NCI-H345 (cell line): ENCODE results near the gene MAP3K2.
A peak's percentile ranks its signal among the peaks of the same experiment; 100 is the strongest.

Experiments used
- DNase-seq: peaks from one replicate; lab custom pipeline; 2025; lab: John Stamatoyannopoulos, UW

The MAP3K2 gene

DNA sequence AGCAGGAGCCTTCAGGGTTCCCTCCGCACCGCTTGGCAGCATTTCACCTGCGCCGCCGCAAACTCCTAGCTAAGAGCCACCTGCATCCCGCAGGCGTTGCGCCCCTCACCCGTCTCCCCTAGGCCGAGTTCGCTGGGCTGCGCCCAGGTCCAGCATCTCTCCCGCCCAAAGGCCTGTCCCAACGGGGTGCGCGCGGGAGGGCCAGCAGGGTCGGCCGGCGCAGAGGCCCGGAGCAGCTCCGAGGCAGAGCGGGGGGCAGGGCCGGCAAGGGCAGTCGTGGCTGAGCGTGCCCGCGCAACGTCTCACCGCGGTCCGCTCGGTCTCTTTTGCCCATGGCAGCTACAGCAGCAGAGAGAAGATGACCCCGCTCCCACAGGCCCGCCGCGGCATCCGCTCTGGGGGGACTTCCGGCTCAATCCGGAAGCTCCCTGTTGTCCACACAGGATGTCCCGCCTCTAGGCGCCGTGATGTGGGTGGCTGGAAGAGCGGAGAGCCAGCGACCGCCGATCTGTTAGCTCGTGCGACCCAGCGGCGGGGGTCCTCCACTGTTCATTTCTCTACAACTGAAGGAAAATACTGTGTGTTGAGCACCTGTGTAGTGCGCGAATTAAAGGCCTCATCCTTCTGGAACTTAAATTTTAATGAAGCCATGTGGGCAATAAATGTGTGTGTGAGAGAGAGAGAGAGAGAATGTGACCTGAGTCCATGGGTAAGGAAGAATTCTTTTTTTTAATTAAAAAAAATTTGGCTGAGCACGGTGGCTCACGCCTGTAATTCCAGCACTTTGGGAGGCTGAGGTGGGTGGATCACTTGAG lies 93.8 kb downstream of the MAP3K2 start, which contains the start of gene ERCC3:
Gene ERCC3, minus strand, starts transcription at position 397 of the 815 bp plus-strand sequence. Its CDS starts 63 bp downstream, at position 334.
- peak; percentile 88 for DNase-seq

DNA sequence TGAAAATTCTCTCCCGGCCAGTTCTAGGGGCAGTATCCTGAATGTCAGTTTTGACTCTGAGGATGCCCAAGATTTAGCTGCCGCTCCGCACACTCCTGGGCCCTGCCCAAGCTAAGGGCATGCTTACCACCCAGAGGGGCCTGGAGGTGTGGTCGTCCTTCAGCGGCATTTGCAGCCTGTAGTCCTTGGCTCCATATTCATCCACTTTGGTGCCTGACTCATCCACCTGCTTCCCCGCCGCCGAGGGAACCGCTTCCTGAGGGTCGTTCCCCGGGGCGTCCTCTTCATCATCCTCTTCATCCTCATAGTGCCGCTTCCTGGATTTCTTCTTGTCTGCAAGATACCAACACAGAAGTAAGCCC lies 94.4 kb downstream of the MAP3K2 start:
- DNase-seq = no peak

DNA sequence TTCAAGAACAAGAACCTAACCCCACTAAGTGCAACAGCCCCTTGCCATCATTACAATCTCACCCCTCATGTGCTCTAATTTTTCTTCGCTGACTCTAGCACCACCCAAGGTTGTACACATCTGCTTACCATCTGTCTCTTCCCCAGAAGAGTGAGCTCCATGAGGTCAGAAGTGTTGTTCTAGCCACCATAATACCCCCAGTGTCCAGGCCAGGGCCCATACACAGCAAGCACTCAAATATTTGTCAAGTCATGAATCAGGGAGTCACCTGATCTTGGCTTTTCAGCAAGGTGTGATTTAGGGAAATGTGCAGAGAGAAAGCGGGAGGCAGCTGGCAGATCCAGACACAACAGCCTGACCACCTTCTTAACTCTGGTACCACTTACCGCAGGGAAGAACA lies 99.5 kb downstream of the MAP3K2 start:
- no peak for DNase-seq

DNA sequence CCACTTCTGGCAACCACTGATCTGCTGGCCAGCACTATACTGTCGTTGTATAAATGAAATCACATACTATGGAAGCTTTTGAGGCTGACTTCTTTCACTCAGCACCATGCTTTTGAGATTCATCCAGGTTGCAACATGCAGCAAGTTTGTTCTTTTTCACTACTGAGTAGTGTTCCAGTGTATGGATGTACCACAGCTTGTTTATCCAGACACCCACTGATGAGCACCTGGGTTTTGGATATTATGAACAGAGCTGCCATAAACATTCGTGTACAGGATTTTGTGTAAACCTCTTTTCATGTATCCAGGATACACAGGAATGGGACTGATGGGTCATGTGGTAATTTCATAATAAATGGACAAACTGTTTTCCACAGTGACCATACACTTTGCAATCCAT lies 104.5 kb downstream of the MAP3K2 start:
- no peak for DNase-seq

DNA sequence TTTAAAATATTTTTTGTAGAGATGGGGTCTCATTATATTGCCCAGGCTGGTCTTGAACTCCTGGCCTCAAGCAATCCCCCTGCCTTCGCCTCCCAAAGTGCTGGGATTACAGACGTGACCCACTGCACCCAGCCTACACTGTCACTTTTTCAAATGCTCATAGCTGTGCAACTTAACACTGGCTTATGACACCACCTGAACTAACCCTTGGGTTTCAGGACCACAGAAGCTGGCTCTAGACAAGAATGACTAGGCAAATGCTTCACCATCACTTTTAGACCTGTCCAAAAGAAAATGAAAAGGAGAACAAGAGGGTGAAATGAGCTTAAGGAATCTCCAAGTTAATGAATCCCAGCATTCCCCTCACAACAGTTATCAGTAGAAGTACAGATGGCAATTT lies 107.1 kb downstream of the MAP3K2 start:
- DNase-seq = no peak

DNA sequence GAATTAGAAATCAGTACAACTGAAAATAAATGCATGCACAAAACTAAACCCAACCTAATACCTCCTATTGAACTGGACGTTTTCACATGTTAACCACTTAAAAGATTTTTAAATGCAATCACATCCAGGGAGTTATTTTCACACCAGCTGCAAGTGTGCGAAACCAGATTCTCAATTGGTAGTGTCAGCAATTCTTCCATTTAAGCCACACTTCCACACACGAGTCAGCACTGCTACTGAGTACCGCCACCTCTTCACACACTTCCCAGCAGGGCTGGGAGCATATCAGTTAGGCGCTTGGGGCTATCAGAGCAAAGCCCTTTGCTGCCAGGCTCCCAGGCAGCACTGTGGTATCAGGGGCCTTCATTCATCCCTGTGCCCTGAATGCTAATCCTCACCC lies 108.0 kb downstream of the MAP3K2 start:
- no peak for DNase-seq

DNA sequence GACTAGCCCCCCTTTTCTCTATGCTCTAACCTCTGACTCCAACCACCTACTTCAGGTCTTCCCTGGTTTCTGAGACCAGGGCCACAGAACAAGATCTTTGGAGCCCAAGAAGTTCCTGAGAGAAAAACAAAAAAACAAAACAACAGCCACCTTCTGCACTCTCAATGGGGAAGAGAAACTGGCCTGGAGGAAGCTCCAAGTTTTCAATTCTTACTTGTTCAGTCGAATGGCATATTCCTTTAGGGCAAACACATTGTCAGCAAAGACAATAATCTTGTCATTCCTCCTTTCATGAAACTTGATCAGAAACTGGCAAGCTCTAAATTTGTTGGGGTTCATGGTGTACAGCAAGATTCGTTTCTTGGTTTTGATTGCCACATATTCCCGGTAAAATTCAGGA lies 108.8 kb downstream of the MAP3K2 start:
- DNase-seq = no peak

DNA sequence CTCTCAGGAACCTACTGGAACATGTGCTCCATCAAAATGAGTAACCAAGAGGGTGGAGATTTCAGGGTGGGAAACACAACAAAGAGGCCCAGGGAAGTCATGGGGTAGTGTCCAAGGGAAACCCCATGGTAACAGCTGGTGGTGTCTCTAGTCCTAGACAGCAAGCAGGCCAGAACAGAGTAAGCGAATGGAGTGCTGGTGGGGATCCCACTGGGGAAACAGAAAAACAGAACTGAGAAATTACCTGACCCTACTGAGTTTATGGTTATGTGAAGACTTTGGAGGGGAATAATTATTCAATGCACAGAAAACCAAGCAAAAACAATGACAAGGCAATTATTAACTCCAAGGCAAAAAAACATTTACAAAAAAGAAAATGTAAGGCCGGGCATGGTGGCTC lies 110.7 kb downstream of the MAP3K2 start:
- DNase-seq = no peak

DNA sequence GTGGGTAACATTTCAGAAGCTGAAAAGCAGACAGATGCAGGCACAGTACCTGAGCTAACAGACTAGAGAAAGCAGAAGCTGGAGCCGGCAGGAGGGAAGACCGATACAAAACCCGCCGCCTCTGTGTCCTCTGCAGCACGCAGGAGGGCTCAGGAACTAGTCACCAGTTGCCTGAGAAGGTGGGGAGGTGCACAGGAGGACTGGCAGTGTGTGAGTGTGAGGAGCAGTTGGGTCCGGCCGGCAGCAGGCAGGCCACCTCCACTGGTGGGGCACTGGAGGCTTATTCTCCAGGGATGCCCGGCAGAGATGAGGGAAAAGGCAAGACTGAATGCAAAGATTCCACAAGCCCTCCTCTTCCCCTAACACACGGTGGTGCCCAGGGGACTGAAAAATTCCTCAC lies 112.0 kb downstream of the MAP3K2 start:
- no peak for DNase-seq

DNA sequence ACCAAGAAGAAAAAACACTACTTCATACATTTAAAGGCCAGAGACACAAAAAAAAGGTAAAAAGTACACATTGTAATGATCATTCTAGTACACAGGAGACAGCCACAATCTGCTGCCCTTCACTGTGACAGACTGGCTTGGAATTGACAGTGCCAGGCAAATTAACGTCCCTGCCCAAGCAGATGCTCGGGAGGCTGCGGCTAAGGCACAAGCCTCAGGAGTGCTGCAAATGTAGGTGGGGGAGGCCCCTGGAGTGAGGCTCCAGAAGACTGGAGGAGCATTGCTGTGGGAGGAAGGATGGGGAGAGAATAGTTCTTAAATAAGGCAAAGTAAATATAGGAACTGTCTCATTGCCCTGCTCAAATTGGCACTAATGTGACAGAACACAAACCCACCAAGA lies 112.4 kb downstream of the MAP3K2 start:
- no peak for DNase-seq

DNA sequence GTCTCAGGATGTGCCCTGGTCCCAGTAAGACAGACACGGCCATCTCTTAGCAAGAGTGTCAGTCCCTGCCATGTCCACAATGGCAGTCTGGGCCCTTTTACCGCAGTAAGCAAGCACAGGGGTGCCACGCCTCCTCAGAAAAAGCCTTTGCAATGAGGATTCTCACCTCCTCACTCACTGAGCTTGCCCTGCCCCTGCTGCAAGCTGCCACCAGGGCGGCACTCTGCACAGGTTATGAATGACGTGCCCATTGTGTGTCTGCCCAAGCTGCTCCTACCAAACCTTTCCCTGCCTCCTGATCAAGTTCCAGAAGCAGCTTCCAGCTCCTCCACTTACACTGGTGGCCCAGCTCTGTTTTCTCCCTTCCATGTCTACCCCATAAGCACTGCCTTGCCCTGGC lies 117.1 kb downstream of the MAP3K2 start:
- no peak for DNase-seq

DNA sequence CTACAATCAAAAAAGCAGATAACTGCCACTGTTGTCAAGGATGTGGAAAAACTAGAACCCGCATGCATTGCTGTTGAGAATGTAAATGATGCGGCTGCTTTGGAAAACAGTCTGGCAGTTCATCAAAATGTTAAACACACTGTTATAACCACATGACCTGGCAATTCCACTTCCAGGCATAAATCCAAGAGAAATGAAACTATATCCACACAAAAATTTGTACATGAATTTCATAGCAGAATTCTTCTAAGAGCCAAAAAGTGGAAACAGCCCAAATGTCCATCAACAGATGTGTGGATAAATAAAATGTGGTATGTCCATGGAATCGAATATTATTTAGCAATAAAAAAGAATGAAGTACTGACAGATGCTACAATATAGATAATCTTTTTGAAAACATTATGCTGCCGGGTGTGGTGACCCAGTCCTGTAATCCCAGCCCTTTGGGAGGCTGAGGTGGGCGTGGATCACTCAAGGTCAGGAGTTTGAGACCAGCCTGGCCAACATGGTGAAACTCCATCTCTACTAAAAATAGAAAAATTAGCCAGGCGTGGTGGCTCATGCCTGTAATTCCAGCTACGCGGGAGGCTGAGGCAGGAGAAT lies 125.9 kb downstream of the MAP3K2 start:
- DNase-seq = no peak

DNA sequence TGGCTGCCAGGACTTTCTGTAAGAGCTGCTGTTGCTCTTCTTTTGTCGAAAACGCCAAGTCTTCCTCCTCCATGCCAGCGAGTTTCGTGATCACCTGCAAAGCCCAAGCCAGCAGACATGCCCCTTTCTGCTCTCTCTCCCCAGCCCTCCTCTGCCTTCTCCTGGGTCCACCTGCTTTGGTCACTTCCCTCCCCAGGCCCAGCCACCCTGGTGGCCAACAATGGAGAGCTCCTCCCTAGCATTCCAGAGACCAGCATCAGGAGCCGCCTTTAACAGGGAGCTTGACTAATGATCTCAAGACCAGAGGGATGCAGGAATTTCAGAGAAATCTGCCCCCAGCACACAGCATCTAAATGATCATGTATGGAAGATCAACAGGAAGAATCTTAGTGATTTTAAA lies 128.4 kb downstream of the MAP3K2 start:
- DNase-seq = no peak

DNA sequence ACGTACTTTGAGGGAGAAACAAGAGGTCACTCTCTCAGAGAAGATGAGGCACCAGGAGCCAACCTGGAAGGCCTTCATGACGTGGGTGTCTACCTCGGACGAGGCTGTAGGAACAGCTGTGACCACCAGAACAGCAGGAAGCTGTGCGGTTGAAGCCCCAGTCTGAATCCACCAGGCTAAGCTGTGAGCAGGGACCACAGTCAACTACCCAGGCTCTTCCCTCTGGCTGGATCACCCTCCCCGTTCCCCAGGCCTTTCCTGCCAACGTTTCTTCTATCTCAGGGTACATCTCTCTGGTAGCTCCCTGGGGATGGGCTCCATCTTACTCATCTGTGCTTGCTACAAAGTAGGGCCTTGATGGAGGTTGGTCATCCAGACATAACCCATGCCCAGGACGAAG lies 130.9 kb downstream of the MAP3K2 start:
- DNase-seq = no peak

DNA sequence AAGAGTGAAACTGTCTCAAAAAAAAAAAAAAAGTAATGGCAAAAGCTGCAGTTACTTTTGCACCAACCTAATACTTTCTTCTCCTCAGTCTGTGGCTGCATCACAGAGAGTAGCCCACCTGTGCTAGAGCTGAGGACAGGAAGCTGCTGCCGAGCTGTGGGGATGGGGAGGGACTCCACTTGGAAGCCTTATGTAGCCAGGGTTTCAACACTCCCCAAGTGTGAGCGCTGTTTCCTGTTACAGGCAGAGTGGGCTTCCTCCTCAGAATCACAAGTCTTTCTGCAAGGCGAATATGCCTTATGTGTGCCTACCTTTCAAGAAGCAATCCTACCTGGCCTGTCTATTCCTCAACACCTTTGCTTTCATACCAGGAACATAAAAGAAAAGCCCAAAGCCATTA lies 131.4 kb downstream of the MAP3K2 start:
- no peak for DNase-seq

DNA sequence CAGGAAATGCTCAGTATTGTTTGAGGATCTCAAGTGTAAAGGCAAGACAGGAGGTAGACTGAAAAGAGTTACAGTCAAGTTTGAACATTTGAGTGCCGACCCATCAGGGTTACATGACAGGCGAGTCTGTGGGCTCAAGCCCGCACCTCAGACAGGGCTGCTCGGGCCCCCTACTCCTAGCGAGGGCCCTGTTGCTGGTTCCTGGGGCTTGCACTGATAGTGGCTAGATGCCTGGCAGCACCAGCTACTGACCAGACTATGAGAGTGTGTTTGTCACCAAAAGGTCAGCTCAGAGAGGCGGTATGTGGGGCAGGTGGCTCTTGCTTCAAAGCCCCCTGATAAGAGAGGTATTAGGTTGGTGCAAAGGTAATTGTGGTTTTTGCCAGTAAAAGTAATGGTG lies 132.1 kb downstream of the MAP3K2 start:
- DNase-seq = no peak

DNA sequence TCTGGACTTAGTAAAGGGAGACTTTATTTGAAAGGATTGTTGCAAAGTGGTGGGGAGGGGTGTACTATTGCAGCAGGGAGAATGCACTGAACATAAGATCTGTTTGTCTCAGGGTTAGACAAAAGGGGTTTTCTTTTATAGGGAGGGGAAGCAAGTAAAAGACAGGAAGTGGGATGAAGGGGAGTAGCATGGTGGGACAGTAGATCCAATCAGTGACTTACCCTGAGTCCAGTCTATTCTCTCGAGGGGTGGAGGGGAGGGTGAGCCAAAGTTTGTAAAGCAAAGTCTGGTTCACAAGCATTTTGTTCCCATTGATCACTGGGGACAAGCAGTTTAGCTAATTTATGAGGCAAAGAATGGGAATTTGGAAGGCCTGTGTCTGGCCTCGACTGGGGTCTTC lies 132.6 kb downstream of the MAP3K2 start:
- DNase-seq = no peak

DNA sequence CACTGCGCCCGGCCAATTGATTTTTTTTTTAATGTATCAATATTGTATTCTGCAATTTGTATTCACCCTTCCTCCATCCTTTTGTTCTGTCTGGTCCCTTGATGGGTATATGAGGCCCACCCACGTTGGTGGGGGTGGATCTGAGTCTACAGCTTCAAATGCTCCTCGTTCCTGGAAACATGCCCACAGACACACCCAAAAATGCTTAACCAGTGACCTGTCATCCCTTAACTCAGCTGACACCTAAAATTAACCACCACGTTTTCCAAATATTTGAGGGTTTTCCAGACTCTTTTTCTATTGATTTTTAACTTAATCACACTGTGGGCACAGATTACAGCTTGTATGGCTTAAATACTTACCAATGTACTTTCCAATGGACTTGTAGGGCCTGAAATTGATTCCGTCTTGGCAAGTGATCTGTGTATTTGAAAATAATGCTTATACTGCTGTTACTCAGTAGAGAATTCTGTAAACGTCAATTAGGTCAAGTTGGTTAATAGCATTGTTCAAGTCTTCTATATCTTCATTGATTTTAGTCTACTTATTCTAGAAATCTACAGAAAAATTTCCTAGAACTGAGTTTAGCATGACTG lies 133.3 kb downstream of the MAP3K2 start:
- no peak for DNase-seq
